Activated T-cell treated with anti-CD3 and anti-CD28 coated beads, Interleukin-2, amount 50 U/mL, for 48 hours (primary cell): ENCODE data around the gene C9.
A peak's percentile ranks its signal among the peaks of the same experiment; 100 is the strongest.
"Not testable (repeated sequence)": the region's sequence is repeated elsewhere in the genome, so short reads cannot be mapped to it uniquely, and the experiment has no call there.

Source experiments
- DNase-seq, 2 experiments: peaks; one replicate each; pipeline ENCODE4 v3.0.0-alpha.2; 2020

Gene C9

GRCh38 chr5:39364367-39364766 is at the start of gene C9:
TSS of gene C9 (minus strand) at chr5:39364495. CDS start at chr5:39364464, 31 bp downstream.
- DNase-seq: no peak

- DNase-seq: no peak
These were observed 49.5 kb upstream of the C9 start for GRCh38 chr5:39413771-39414170.

- no peak for DNase-seq
These were observed 48.6 kb upstream of the C9 start for GRCh38 chr5:39412721-39413394.

GRCh38 chr5:39411985-39412384 is 47.7 kb upstream of the C9 start:
- no peak for DNase-seq

- DNase-seq: no peak
These were observed 46.8 kb upstream of the C9 start for GRCh38 chr5:39411061-39411460.

- DNase-seq: no peak
These were observed 44.7 kb upstream of the C9 start for GRCh38 chr5:39409033-39409432.

- DNase-seq: no peak
These were observed 41.0 kb upstream of the C9 start for GRCh38 chr5:39405083-39405843.

- DNase-seq: not testable (repeated sequence)
These were observed 39.5 kb upstream of the C9 start for GRCh38 chr5:39403761-39404160.

GRCh38 chr5:39402140-39402539 is 37.8 kb upstream of the C9 start:
- not testable (repeated sequence) for DNase-seq

GRCh38 chr5:39400713-39401578 is 36.7 kb upstream of the C9 start:
- no peak for DNase-seq

GRCh38 chr5:39399135-39400036 is 35.1 kb upstream of the C9 start:
- no peak for DNase-seq

- no peak for DNase-seq
These were observed 32.5 kb upstream of the C9 start for GRCh38 chr5:39396843-39397242.

GRCh38 chr5:39395521-39395920 is 31.2 kb upstream of the C9 start:
- DNase-seq: no peak

GRCh38 chr5:39394946-39395345 is 30.7 kb upstream of the C9 start:
- no peak for DNase-seq

- no peak for DNase-seq
These were observed 26.6 kb upstream of the C9 start for GRCh38 chr5:39390945-39391344.

GRCh38 chr5:39387293-39387692 is 23.0 kb upstream of the C9 start:
- DNase-seq: no peak

GRCh38 chr5:39384271-39384670 is 20.0 kb upstream of the C9 start:
- no peak for DNase-seq

GRCh38 chr5:39381376-39381775 is 17.1 kb upstream of the C9 start:
- no peak for DNase-seq

GRCh38 chr5:39379693-39380092 is 15.4 kb upstream of the C9 start:
- no peak for DNase-seq

- no peak for DNase-seq
These were observed 13.3 kb upstream of the C9 start for GRCh38 chr5:39377613-39378012.

- peak; percentile 37 to 43 for DNase-seq
These were observed 12.0 kb upstream of the C9 start for GRCh38 chr5:39376293-39376714.

- DNase-seq: no peak
These were observed 9.5 kb upstream of the C9 start for GRCh38 chr5:39373791-39374190.

GRCh38 chr5:39371367-39371635 is 7.0 kb upstream of the C9 start:
- no peak for DNase-seq
